ENCODE data around the gene DCXR.

DNA sequence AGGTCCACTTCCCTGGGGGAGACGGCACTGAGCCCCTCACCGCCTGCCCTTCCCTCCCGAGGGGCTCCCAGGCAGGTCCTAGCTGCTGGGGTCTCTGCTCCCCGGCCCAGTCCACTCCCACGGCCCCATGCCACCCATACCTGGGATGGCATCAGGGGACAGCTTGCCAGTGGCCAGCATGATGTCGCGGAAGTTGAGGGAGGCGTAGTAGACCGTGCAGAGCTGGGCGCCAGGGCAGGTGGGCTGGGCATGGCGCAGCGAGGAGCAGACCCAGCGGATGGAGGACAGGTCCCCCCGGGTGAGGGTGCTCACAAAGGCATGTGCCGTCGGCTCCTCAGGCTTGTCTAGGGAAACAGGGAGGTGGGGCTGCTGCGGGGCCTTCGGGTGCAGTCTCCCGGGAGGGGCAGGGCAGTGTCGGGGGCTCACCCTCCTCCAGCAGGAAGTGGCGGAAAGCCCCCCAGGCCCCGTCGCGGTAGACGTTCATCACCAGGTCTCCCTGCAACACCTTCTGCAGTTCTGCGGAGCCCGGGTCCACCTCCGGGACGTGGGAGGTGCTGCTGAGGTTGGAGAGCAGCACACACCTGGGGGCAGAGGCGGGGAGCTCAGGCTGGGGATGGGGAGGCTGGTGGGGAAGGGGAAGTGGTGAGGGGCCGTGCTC is 47.0 kb upstream of the DCXR start:
- TF ChIP-seq, protein P1, sequence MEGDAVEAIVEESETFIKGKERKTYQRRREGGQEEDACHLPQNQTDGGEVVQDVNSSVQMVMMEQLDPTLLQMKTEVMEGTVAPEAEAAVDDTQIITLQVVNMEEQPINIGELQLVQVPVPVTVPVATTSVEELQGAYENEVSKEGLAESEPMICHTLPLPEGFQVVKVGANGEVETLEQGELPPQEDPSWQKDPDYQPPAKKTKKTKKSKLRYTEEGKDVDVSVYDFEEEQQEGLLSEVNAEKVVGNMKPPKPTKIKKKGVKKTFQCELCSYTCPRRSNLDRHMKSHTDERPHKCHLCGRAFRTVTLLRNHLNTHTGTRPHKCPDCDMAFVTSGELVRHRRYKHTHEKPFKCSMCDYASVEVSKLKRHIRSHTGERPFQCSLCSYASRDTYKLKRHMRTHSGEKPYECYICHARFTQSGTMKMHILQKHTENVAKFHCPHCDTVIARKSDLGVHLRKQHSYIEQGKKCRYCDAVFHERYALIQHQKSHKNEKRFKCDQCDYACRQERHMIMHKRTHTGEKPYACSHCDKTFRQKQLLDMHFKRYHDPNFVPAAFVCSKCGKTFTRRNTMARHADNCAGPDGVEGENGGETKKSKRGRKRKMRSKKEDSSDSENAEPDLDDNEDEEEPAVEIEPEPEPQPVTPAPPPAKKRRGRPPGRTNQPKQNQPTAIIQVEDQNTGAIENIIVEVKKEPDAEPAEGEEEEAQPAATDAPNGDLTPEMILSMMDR (tag by site-specific recombination; IDR thresholded peaks at IDR 0.05): no peak
- TF ChIP-seq KLF16 (tag by site-specific recombination; IDR thresholded peaks at IDR 0.05): no peak
- TF ChIP-seq, protein P2, sequence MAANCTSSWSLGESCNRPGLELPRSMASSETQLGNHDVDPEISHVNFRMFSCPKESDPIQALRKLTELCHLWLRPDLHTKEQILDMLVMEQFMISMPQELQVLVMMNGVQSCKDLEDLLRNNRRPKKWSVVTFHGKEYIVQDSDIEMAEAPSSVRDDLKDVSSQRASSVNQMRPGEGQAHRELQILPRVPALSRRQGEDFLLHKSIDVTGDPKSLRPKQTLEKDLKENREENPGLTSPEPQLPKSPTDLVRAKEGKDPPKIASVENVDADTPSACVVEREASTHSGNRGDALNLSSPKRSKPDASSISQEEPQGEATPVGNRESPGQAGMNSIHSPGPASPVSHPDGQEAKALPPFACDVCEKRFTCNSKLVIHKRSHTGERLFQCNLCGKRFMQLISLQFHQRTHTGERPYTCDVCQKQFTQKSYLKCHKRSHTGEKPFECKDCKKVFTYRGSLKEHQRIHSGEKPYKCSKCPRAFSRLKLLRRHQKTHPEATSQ (tag by site-specific recombination; IDR thresholded peaks at IDR 0.05): no peak
- TF ChIP-seq FEZF1 (tag by site-specific recombination; IDR thresholded peaks at IDR 0.05): no peak
- TF ChIP-seq, protein P3, sequence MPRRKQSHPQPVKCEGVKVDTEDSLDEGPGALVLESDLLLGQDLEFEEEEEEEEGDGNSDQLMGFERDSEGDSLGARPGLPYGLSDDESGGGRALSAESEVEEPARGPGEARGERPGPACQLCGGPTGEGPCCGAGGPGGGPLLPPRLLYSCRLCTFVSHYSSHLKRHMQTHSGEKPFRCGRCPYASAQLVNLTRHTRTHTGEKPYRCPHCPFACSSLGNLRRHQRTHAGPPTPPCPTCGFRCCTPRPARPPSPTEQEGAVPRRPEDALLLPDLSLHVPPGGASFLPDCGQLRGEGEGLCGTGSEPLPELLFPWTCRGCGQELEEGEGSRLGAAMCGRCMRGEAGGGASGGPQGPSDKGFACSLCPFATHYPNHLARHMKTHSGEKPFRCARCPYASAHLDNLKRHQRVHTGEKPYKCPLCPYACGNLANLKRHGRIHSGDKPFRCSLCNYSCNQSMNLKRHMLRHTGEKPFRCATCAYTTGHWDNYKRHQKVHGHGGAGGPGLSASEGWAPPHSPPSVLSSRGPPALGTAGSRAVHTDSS (tag by site-specific recombination; IDR thresholded peaks at IDR 0.05): no peak
- no peak for TF ChIP-seq ZNF24 (tag by site-specific recombination; IDR thresholded peaks at IDR 0.05)
- TF ChIP-seq ZNF169 (tag by site-specific recombination; IDR thresholded peaks at IDR 0.05): no peak
- TF ChIP-seq ZNF202 (tag by site-specific recombination; IDR thresholded peaks at IDR 0.05; ENCODE audit: borderline replicate concordance): no peak
- no peak for TF ChIP-seq ZNF302 (tag by site-specific recombination; IDR thresholded peaks at IDR 0.05; ENCODE audit: low read depth)
